BE2C (cell line): ENCODE measurements around the gene SNX24.
A peak's percentile ranks its signal among the peaks of the same experiment; 100 is the strongest.
"Not testable (repeated sequence)": the region's sequence is repeated elsewhere in the genome, so short reads cannot be mapped to it uniquely, and the experiment has no call there.

Experiments used
- DNase-seq: peaks from one replicate; pipeline ENCODE4 v3.0.0-alpha.2; 2020
- H3K27me3 ChIP-seq: fragments of 250-450 bp; sonication (Bioruptor Pico); 2 replicates; pipeline ENCODE4 v1.5.1; 2020; ENCODE audit warnings: mild to moderate bottlenecking
- H3K36me3 ChIP-seq: fragments of 250-450 bp; sonication (Bioruptor Pico); 2 replicates; pipeline ENCODE4 v1.5.1; 2020; ENCODE audit warnings: mild to moderate bottlenecking
- H3K4me1 ChIP-seq: fragments of 250-450 bp; sonication (Bioruptor Pico); 2 replicates; pipeline ENCODE4 v1.5.1; 2020
- H3K4me3 ChIP-seq: 2 replicates; pipeline ENCODE4 v1.5.1; 2011; ENCODE audit warnings: low read depth, low read length
- H3K9me3 ChIP-seq: fragments of 250-450 bp; sonication (Bioruptor Pico); 2 replicates; pipeline ENCODE4 v1.5.1; 2020
- TF ChIP-seq, protein P1 (sequence below): IDR thresholded peaks from 2 replicates; pipeline ENCODE4 v1.5.1; 2012; ENCODE audit warnings: mild to moderate bottlenecking, low read depth, low read length

The SNX24 gene

DNA sequence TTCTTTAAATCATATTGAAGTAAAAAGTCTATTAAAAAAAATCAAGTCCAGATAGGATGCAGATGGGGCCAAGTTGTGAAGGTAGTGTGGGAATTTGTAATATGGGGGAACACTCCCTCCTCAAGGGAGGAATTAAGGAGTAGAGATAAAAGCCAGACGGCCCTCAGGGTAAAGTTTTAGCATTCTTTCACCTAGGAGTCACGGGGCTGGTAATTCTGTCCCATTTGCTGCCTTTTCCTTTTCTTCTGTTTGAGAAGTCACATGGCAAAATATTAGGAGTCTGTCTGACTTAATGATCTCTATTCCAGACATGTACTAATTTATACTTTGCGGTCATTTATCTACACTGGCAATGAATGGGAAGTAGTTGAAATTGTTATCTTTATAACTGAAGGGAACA is 61.9 kb downstream of the SNX24 start:
- Histone ChIP-seq H3K4me3 (no peak overlapping the region), H3K4me1 (no peaks in the 10 kb centered on the region), H3K27me3 (no peaks in the 10 kb centered on the region), H3K36me3 (no peaks in the 10 kb centered on the region), H3K9me3 (no peaks in the 10 kb centered on the region)
- DNase-seq, result no peak
- TF ChIP-seq, protein P1, sequence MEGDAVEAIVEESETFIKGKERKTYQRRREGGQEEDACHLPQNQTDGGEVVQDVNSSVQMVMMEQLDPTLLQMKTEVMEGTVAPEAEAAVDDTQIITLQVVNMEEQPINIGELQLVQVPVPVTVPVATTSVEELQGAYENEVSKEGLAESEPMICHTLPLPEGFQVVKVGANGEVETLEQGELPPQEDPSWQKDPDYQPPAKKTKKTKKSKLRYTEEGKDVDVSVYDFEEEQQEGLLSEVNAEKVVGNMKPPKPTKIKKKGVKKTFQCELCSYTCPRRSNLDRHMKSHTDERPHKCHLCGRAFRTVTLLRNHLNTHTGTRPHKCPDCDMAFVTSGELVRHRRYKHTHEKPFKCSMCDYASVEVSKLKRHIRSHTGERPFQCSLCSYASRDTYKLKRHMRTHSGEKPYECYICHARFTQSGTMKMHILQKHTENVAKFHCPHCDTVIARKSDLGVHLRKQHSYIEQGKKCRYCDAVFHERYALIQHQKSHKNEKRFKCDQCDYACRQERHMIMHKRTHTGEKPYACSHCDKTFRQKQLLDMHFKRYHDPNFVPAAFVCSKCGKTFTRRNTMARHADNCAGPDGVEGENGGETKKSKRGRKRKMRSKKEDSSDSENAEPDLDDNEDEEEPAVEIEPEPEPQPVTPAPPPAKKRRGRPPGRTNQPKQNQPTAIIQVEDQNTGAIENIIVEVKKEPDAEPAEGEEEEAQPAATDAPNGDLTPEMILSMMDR, result no peak

DNA sequence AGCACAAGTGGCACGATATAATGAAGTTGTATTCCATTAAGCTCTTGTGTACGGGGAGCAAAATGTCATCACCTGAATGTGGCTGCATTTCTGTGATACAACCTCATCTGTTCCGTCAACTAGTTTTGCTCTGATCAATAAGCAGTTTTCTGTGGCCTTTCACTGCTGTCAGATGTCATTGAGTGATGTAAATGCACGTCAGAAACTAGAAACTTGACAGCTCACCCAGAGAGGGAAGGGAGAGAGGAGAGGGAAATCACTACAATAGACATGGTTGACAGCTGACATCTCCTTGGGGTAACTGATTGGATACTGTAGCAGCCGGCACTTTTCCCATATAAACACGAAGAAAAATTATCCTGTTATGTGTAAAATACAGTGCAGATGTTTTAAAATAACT is 62.7 kb downstream of the SNX24 start:
- no peak for DNase-seq
- H3K27me3 ChIP-seq, result no peaks in the 10 kb centered on the region
- no peaks in the 10 kb centered on the region for H3K9me3 ChIP-seq
- TF ChIP-seq, protein P1, result no peak
- H3K4me1 ChIP-seq, result no peaks in the 10 kb centered on the region
- no peaks in the 10 kb centered on the region for H3K36me3 ChIP-seq
- H3K4me3 ChIP-seq, result no peak overlapping the region

DNA sequence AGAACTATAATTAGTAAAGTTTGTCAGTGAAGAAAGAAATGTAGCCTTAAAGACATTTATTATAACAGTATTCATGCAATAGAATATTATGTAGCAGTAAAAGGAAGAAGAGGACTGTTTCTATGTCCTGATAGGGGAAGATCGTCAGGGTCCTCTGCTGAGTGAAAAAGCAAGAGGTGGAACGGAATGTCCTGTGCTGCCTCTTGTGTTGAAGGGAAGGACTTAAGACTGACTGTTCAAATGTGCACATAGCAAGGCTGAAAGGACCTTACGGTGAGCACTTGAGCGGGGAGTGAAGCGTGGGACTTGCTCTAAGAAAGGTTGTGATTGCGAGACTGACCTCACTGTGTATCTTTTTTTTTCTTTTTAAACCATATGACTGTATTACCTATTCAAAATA is 63.2 kb downstream of the SNX24 start:
- no peak for DNase-seq
- TF ChIP-seq, protein P1, result peak; percentile 23; the same call in 1 of the 2 replicates

DNA sequence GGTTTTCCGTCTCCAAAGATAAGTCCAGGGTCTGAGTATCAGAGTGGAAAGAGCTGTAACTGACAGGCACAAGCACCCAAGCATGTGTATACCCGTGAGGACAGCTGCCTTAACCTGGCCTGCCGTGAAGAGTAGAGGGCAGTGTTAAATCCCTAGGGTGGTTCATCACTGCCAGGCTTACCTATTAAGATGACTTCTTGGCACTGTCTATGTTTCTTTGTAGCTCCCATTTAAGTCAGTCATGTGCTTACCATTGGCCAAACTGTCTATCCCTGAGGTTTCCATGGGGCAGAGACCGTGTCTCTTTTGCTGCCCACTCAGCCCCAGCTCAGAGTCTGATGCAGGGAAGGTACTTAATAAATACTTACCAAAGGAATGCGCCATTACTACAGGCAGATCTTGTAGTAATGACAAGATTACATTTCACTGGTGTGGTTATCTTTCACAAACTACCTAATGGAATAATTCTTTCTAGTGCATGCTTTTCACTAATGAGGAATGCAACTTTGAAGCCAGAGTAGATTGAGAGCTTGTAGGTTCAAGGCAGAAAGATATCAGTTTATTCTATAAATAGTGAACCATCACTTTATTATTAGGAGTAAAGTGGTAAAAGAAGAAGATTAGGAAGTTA is 64.2 kb downstream of the SNX24 start:
- no peaks in the 10 kb centered on the region for H3K9me3 ChIP-seq
- no peaks in the 10 kb centered on the region for H3K27me3 ChIP-seq
- H3K36me3 ChIP-seq, result no peaks in the 10 kb centered on the region
- TF ChIP-seq, protein P1, result no peak
- no peak overlapping the region for H3K4me3 ChIP-seq
- DNase-seq, result no peak
- no peaks in the 10 kb centered on the region for H3K4me1 ChIP-seq

More for the DNA sequence above, 63.2 kb downstream of the SNX24 start:
- no peaks in the 10 kb centered on the region for H3K4me1 ChIP-seq
- no peak overlapping the region for H3K4me3 ChIP-seq
- H3K36me3 ChIP-seq, result no peaks in the 10 kb centered on the region
- no peaks in the 10 kb centered on the region for H3K27me3 ChIP-seq
- no peaks in the 10 kb centered on the region for H3K9me3 ChIP-seq

DNA sequence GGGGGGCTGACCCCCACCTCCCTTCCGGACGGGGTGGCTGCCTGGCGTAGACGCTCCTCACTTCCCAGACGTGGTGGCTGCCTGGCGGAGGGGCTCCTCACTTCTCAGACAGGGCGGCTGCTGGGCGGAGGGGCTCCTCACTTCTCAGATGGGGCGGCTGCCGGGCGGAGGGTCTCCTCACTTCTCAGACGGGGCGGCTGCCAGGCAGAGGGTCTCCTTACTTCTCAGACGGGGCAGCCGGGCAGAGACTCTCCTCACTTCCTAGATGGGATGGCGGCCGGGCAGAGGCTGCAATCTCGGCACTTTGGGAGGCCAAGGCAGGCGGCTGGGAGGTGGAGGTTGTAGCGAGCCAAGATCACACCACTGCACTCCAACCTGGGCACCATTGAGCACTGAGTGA is 68.0 kb downstream of the SNX24 start:
- not testable (repeated sequence) for H3K27me3 ChIP-seq, DNase-seq, H3K4me3 ChIP-seq, H3K36me3 ChIP-seq, H3K9me3 ChIP-seq, H3K4me1 ChIP-seq

DNA sequence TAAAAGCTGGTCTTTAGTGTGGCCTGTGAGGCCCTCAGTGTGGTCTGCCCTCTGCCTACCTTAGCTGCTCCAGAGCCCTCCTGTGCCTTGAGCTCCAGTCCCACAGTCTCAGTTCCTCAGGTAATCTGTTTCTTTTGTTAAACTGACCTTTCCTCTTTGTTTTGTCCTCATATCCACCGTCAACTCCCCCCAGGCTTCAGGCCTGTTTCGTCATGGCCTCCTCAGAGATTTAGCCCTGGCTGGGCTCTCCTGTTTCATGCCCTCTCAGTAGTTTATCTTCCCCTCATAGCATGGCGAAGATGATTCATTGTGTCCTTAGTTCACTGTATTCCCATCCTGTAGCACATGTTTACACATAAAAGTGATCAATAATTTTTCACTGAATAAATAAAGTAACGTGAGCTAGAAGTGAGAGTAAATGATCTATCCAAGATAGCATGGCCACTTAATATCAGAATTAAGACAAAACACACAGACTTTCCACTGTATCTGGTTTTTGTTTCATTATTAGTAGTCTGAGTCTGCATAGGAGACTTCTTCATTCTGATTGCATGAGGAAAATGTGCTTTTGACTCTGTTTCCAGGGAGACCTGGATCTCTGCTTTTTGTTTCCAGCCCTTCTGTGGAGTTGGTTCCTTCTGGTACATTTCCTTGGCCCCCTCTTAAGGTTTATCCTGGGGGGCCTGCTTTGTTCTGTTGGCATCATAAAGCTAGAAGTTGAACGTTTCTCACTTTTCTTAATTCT is 70.5 kb downstream of the SNX24 start:
- Histone ChIP-seq H3K9me3 (no peaks in the 10 kb centered on the region), H3K36me3 (no peaks in the 10 kb centered on the region), H3K4me3 (no peak overlapping the region), H3K4me1 (no peaks in the 10 kb centered on the region), H3K27me3 (no peaks in the 10 kb centered on the region)
- TF ChIP-seq, protein P1, result no peak
- no peak for DNase-seq
